ENCODE measurements around the gene TAB2.
"Not testable (repeated sequence)": the region's sequence is repeated elsewhere in the genome, so short reads cannot be mapped to it uniquely, and the experiment has no call there.

The TAB2 gene

GRCh38 chr6:149446791-149447376 lies 129.4 kb downstream of the TAB2 start:
- no peak for DNase-seq

GRCh38 chr6:149448821-149449453 lies 131.4 kb downstream of the TAB2 start:
- no peak for DNase-seq

- DNase-seq = no peak
These were observed 132.5 kb downstream of the TAB2 start for GRCh38 chr6:149449831-149450678.

- no peak for DNase-seq
These were observed 133.3 kb downstream of the TAB2 start for GRCh38 chr6:149450679-149451375.

GRCh38 chr6:149451376-149452036 lies 134.0 kb downstream of the TAB2 start:
- no peak for DNase-seq

- DNase-seq = no peak
These were observed 134.8 kb downstream of the TAB2 start for GRCh38 chr6:149452037-149452939.

GRCh38 chr6:149453597-149454345 lies 136.3 kb downstream of the TAB2 start:
- DNase-seq = no peak

- no peak for DNase-seq
These were observed 136.9 kb downstream of the TAB2 start for GRCh38 chr6:149454346-149454848.

GRCh38 chr6:149455031-149455732 lies 137.7 kb downstream of the TAB2 start:
- no peak for DNase-seq

- DNase-seq = no peak
These were observed 139.0 kb downstream of the TAB2 start for GRCh38 chr6:149456311-149457021.

- DNase-seq = no peak
These were observed 139.9 kb downstream of the TAB2 start for GRCh38 chr6:149457316-149457884.

GRCh38 chr6:149458196-149458595 lies 140.7 kb downstream of the TAB2 start:
- DNase-seq = no peak

- no peak for DNase-seq
These were observed 141.3 kb downstream of the TAB2 start for GRCh38 chr6:149458806-149459205.

GRCh38 chr6:149459761-149460160 lies 142.2 kb downstream of the TAB2 start:
- DNase-seq = no peak

GRCh38 chr6:149460249-149460648 lies 142.7 kb downstream of the TAB2 start:
- not testable (repeated sequence) for DNase-seq

All from activated naive CD4-positive, alpha-beta T cell treated with Interleukin-2 at 50 U/mL for 16 hours (primary cell).